GM18499 (cell line): ENCODE measurements around the gene LRRC8A.
"Not testable (repeated sequence)": the region's sequence is repeated elsewhere in the genome, so short reads cannot be mapped to it uniquely, and the experiment has no call there.

Experiments
- ATAC-seq: cut with Tn5 transposase; IDR thresholded peaks from one replicate; pipeline ENCODE4 v1.9.1; 2021; ENCODE audit warnings: moderate number of reproducible peaks; ENCODE audit not compliant: insufficient read depth, unreplicated experiment

The LRRC8A gene

GRCh38 chr9:128946571-128947276, 64.8 kb downstream of the LRRC8A start:
- ATAC-seq, result no peak

- no peak for ATAC-seq
Measured at GRCh38 chr9:128947277-128947526, 65.3 kb downstream of the LRRC8A start.

GRCh38 chr9:128947527-128948301, 65.8 kb downstream of the LRRC8A start, which contains the start of the genes DOLK and NUP188:
DOLK (minus strand) TSS chr9:128947603; CDS start chr9:128947303, 300 bp downstream.
NUP188 (plus strand) TSS chr9:128947699; CDS start chr9:128947720, 21 bp downstream.
- ATAC-seq, result peak; percentile 68

- not testable (repeated sequence) for ATAC-seq
Measured at GRCh38 chr9:128961403-128961802, 79.5 kb downstream of the LRRC8A start.
